LNCAP (cell line): Measurements from ENCODE around the gene PCDHGA7.

Source experiments
- TF ChIP-seq, protein P1 (sequence below): fragments of 450-650 bp; IDR thresholded peaks from 2 replicates; pipeline ENCODE4 v1.5.1; 2017; ENCODE audit warnings: mild to moderate bottlenecking

The PCDHGA7 gene

DNA sequence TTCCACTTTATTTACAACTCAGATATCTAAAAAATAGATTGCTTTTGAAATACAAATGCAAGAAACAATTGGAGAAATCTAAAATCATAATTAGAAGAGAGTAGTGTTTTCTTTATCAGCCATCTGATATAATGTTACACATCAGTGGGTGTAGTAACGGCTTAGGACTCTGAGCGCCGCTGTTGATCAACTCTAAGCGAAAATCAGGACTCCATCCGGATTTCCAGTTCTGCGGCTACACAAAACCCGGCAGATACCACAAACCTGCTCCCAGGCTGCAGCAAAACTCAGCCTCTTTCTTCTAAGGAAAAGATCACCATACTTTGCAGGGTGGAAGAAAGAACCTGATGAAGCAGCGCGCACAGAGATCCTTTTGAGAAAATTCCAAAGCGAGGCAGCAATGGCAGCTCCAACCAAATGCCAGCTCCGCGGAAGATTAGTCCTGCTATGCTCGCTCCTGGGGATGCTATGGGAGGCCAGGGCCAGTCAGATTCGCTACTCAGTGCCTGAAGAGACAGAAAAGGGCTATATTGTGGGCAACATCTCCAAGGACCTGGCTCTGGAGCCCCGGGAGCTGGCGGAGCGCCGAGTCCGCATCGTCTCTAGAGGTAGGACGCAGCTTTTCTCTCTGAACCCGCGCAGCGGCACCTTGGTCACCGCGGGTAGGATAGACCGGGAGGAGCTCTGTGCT lies 20.2 kb downstream of the PCDHGA7 start, which contains the start of gene PCDHGA9:
PCDHGA9 (plus strand) TSS at position 226 of the 691 bp plus-strand sequence; CDS start at position 401, 175 bp downstream.
- TF ChIP-seq, protein P1, sequence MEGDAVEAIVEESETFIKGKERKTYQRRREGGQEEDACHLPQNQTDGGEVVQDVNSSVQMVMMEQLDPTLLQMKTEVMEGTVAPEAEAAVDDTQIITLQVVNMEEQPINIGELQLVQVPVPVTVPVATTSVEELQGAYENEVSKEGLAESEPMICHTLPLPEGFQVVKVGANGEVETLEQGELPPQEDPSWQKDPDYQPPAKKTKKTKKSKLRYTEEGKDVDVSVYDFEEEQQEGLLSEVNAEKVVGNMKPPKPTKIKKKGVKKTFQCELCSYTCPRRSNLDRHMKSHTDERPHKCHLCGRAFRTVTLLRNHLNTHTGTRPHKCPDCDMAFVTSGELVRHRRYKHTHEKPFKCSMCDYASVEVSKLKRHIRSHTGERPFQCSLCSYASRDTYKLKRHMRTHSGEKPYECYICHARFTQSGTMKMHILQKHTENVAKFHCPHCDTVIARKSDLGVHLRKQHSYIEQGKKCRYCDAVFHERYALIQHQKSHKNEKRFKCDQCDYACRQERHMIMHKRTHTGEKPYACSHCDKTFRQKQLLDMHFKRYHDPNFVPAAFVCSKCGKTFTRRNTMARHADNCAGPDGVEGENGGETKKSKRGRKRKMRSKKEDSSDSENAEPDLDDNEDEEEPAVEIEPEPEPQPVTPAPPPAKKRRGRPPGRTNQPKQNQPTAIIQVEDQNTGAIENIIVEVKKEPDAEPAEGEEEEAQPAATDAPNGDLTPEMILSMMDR = peak; percentile 49

DNA sequence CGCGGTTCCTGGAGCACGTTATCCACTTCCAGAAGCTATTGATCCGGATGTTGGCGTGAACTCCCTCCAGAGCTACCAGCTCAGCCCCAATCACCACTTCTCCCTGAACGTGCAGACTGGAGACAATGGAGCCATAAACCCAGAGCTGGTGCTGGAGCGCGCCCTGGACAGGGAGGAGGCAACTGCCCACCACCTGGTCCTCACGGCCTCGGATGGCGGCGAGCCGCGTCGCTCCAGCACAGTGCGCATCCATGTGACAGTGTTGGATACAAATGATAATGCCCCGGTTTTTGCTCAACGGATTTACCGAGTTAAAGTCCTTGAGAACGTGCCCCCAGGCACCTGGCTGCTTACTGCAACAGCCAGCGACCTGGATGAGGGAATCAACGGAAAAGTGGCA lies 20.8 kb downstream of the PCDHGA7 start:
- TF ChIP-seq, protein P1 = no peak

DNA sequence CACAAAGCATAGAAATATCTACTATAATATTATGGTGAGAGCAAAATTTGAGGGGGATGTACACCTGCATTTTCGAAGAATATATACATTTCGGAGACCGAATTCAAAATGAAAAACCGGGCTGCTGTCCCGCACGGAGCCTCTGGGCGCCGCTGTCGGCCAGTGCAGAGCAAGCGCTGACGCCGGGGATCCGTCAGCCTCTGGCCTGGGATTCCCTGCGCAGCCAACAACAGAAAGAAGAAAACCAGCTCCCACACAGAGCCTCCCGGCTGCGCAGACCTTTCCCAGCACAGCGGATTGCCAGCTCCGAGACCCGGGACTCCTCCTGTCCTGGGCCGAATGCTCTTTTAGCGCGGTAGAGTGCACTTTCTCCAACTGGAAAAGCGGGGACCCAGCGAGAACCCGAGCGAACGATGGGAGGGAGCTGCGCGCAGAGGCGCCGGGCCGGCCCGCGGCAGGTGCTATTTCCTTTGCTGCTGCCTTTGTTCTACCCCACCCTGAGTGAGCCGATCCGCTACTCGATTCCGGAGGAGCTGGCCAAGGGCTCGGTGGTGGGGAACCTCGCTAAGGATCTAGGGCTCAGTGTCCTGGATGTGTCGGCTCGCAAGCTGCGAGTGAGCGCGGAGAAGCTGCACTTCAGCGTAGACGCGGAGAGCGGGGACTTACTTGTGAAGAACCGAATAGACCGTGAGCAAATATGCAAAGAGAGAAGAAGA lies 25.4 kb downstream of the PCDHGA7 start, which contains the start of gene PCDHGB6:
PCDHGB6 (plus strand) TSS at position 232 of the 716 bp plus-strand sequence; CDS start at position 414, 182 bp downstream.
- TF ChIP-seq, protein P1 = peak; percentile 32; the same call in 1 of the 2 replicates

DNA sequence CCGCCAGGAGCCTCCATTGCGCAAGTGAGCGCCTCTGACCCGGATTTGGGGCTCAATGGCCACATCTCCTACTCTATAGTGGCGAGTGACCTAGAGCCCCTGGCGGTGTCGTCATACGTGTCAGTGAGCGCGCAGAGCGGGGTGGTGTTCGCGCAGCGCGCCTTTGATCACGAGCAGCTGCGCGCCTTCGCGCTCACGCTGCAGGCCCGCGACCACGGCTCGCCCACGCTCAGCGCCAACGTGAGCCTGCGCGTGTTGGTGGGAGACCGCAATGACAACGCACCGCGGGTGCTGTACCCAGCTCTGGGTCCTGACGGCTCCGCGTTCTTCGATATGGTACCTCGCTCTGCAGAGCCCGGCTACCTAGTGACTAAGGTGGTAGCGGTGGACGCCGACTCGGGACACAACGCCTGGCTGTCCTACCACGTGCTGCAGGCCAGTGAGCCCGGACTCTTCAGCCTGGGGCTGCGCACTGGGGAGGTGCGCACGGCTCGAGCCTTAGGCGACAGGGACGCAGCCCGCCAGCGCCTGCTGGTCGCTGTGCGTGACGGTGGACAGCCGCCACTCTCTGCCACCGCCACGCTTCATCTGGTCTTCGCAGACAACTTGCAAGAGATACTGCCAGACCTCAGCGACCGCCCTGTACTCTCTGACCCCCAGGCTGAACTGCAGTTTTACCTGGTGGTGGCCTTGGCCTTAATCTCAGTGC lies 27.2 kb downstream of the PCDHGA7 start:
- TF ChIP-seq, protein P1 = no peak

DNA sequence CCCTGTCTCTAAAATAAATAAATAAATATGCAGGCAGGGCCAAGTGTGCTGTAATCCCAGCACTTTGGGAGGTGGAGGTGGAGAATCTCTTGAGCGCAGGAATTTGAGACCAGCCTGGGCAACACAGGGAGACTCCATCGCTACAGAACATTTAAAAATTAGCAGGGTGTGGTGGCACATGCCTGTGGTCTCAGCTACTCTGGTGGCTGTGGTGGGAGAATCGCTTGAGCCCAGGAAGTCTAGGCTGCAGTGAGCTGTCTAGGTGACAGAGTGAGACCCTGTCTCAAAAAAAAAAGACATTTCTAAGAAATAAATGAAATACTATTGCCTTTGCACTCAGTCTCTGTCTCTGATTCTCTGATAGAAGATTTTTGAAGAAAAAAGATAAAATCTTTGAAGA lies 29.0 kb downstream of the PCDHGA7 start:
- TF ChIP-seq, protein P1 = no peak

DNA sequence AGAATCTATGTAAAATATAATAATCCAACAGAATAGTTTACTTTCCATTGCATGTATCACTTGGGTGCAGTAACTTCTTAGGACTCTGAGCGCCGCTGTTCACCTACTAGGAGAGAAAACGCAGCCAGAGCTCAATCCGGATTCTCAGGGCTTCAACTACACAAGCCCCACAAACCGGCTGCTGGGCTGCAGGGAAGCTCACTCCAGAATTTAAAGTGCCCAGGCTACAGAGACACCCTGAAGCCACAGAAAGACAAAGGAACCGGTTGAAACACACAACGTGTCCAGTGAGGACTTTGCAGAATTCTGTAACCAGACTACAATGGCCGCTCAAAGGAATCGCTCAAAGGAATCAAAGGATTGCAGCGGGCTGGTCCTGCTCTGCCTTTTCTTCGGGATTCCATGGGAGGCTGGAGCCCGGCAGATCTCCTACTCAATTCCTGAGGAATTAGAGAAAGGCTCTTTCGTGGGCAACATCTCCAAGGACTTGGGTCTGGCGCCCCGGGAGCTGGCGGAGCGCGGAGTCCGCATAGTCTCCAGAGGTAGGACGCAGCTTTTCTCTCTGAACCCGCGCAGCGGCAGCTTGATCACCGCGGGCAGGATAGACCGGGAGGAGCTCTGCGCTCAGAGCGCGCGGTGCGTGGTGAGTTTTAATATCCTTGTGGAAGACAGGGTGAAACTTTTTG lies 30.5 kb downstream of the PCDHGA7 start, which contains the start of gene PCDHGA10:
PCDHGA10 (plus strand) TSS at position 134 of the 686 bp plus-strand sequence; CDS start at position 323, 189 bp downstream.
- TF ChIP-seq, protein P1 = peak; percentile 77
